Neuronal stem cell (in vitro differentiated cells): ENCODE results near the gene CRYBB3.

ENCODE experiments used
- DNase-seq: peaks from one replicate; pipeline ENCODE4 v3.0.0-alpha.2; 2013; ENCODE audit warnings: low spot score
- H2AFZ ChIP-seq: one replicate; pipeline ENCODE4 v1.6.1; 2013; ENCODE audit warnings: mild to moderate bottlenecking, low read length, inconsistent platforms
- H2AK5ac ChIP-seq: 2 replicates; pipeline ENCODE4 v1.6.1; 2013; ENCODE audit warnings: low read depth, mild to moderate bottlenecking, inconsistent platforms, low read length, moderate library complexity, mixed read lengths
- H2BK120ac ChIP-seq: 2 replicates; pipeline ENCODE4 v1.6.1; 2013; ENCODE audit warnings: low read depth, mild to moderate bottlenecking, inconsistent platforms, low read length, moderate library complexity, mixed read lengths
- H2BK12ac ChIP-seq: one replicate; pipeline ENCODE4 v1.6.1; 2013; ENCODE audit warnings: low read length, inconsistent platforms
- H2BK15ac ChIP-seq: 2 replicates; pipeline ENCODE4 v1.6.1; 2013; ENCODE audit warnings: mild to moderate bottlenecking, low read length, inconsistent platforms, mixed read lengths
- H2BK5ac ChIP-seq: one replicate; pipeline ENCODE4 v1.6.1; 2013; ENCODE audit warnings: inconsistent platforms, mild to moderate bottlenecking, low read length, moderate library complexity
- H3K14ac ChIP-seq: one replicate; pipeline ENCODE4 v1.6.1; 2013; ENCODE audit warnings: low read length, inconsistent platforms
- H3K18ac ChIP-seq: 2 replicates; pipeline ENCODE4 v1.6.1; 2013; ENCODE audit warnings: low read length, inconsistent platforms
- H3K23ac ChIP-seq: 2 replicates; pipeline ENCODE4 v1.6.1; 2013; ENCODE audit warnings: low read depth, mild to moderate bottlenecking, mixed read lengths, low read length, inconsistent platforms; ENCODE audit not compliant: poor library complexity
- H3K27ac ChIP-seq: replicated peaks from 3 replicates; pipeline ENCODE4 v1.5.1; 2013; ENCODE audit warnings: low read length, inconsistent platforms
- H3K27me3 ChIP-seq, 3 experiments: 2 replicates each; pipeline ENCODE4 v1.6.1; 2013; ENCODE audit warnings: low read length in 3 of 3, mild to moderate bottlenecking in 2 of 3, inconsistent platforms in 1 of 3, low read depth in 1 of 3, mixed read lengths in 1 of 3, moderate library complexity in 1 of 3; ENCODE audit not compliant: control insufficient read depth in 3 of 3, insufficient read depth in 3 of 3
- H3K36me3 ChIP-seq, 2 donors: replicated peaks in 1 of 2; 2 replicates each; pipeline ENCODE4 v1.6.1; 2013; ENCODE audit warnings: low read length in 2 of 2; ENCODE audit not compliant: control insufficient read depth in 2 of 2, insufficient read depth in 2 of 2
- H3K4ac ChIP-seq: 2 replicates; pipeline ENCODE4 v1.6.1; 2013; ENCODE audit warnings: inconsistent platforms, mild to moderate bottlenecking, low read length, moderate library complexity
- H3K4me1 ChIP-seq, 2 donors: 1 replicate in 1 of 2; 2 replicates in 1 of 2; pipeline ENCODE4 v1.6.1; 2013; ENCODE audit warnings: low read length in 2 of 2, low read depth in 1 of 2; ENCODE audit not compliant: control insufficient read depth in 2 of 2, insufficient read depth in 1 of 2
- H3K4me2 ChIP-seq: one replicate; pipeline ENCODE4 v1.6.1; 2013; ENCODE audit warnings: mild to moderate bottlenecking, low read length, inconsistent platforms; ENCODE audit not compliant: insufficient read depth, poor library complexity, severe bottlenecking
- H3K4me3 ChIP-seq, 2 donors: 2 replicates each; pipeline ENCODE4 v1.5.1; 2013; ENCODE audit warnings: low read length in 2 of 2, mild to moderate bottlenecking in 2 of 2, inconsistent platforms in 1 of 2, moderate library complexity in 1 of 2
- H3K79me1 ChIP-seq: one replicate; pipeline ENCODE4 v1.6.1; 2013; ENCODE audit warnings: low read depth, mild to moderate bottlenecking, inconsistent platforms, low read length, moderate library complexity
- H3K9ac ChIP-seq: one replicate; pipeline ENCODE4 v1.6.1; 2013; ENCODE audit warnings: mild to moderate bottlenecking, low read depth, low read length, inconsistent platforms; ENCODE audit not compliant: poor library complexity
- H3K9me3 ChIP-seq, 2 donors: replicated peaks in 1 of 2; 2 replicates each; pipeline versions ENCODE3 to v1.6.1; 2013; ENCODE audit warnings: low read length in 2 of 2, mild to moderate bottlenecking in 2 of 2, inconsistent platforms in 1 of 2, low read depth in 1 of 2, mixed read lengths in 1 of 2, moderate library complexity in 1 of 2; ENCODE audit not compliant: control insufficient read depth in 2 of 2, insufficient read depth in 1 of 2
- H4K8ac ChIP-seq: one replicate; pipeline ENCODE4 v1.6.1; 2013; ENCODE audit warnings: low read depth, mild to moderate bottlenecking, inconsistent platforms, low read length, moderate library complexity
- H4K91ac ChIP-seq: one replicate; pipeline ENCODE4 v1.6.1; 2013; ENCODE audit warnings: low read length, low read depth, mild to moderate bottlenecking, inconsistent platforms; ENCODE audit not compliant: poor library complexity
- WGBS, 2 donors: extraction: QIAGEN DNeasy Blood & Tissue Kit; methylation state at CpG; one replicate each; pipeline ENCODE4 v1.1.7; 2013; ENCODE audit warnings: missing lambda C conversion rate in 2 of 2, mixed read lengths in 1 of 2; ENCODE audit not compliant: insufficient read length in 2 of 2, insufficient replicate concordance in 1 of 2; ENCODE audit errors: extremely low coverage in 2 of 2; 5-methylcytosine and 5-hydroxymethylcytosine counted together

The CRYBB3 gene

GRCh38 chr22:25159028-25159427, 40.6 kb upstream of the CRYBB3 start:
- H3K79me1 ChIP-seq, result no peaks in the 10 kb centered on the region
- H3K18ac ChIP-seq, result peak overlapping the region; percentile 30
- H2AFZ ChIP-seq, result no peak overlapping the region
- no peak overlapping the region for H3K4ac ChIP-seq
- H2BK120ac ChIP-seq, result no peak overlapping the region
- WGBS, 2 donors, result no CpG with 5 or more reads among the region's 10 CpGs
- H3K27me3 ChIP-seq, result no peaks in the 10 kb centered on the region
- H3K9me3 ChIP-seq, result no peaks in the 10 kb centered on the region
- no peak overlapping the region for H3K4me2 ChIP-seq
- no peak overlapping the region for H2BK15ac ChIP-seq
- no peak overlapping the region for H3K9ac ChIP-seq
- H4K91ac ChIP-seq, result no peak overlapping the region
- H2BK12ac ChIP-seq, result no peak overlapping the region
- H3K4me1 ChIP-seq, result peaks cover 0 to 6% of the 10 kb centered on the region in 2 donors
- no peaks in the 10 kb centered on the region for H3K36me3 ChIP-seq
- no peak overlapping the region for H3K23ac ChIP-seq
- no peak overlapping the region for H4K8ac ChIP-seq
- H3K27ac ChIP-seq, result no peak overlapping the region
- H3K14ac ChIP-seq, result no peak overlapping the region
- H2BK5ac ChIP-seq, result no peak overlapping the region
- H2AK5ac ChIP-seq, result no peak overlapping the region
- DNase-seq, result no peak
- H3K4me3 ChIP-seq, result no peak overlapping the region

DNA sequence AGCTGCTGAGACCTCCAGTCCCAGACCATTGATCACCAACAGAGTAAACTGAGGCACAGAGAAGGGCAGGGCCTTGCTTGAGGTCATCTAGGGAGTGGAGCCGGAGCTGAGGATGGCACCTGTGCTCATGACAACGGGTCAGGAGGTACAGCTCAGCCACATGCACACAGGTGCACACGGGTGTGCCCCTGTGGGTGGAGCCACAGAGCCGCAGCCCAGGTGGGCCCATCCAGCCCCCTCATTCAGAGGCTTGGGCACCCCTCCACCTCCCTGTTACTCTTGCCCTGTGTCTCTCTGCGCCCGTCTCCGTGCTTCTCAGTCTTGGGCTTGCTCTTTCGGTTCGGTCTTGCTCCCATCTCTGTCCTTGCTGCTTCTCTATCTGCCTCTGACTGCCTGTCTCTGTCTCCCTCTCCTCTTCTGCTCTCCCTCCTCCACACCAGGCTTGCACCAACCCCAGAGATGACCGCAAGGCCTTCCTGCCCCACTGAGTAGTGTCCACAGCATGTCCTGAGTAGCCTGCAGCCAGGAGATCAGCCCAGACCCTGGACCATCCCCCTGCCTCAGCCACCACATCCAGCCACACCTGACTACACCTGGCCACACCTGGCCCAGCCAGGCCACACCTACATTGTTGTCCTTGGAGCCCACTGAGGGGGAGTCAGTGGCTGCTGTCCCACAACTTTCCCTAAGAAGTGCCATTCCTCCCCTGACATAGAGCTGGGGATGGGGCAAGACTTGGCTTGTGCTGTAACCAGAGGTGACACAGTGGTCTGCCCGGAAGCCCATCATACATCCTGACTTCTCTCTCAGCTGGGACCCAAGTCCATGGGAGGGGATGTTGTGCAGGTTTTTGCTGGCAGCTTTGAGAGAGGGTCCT, 39.3 kb upstream of the CRYBB3 start:
- no peak overlapping the region for H3K4me2 ChIP-seq
- H4K8ac ChIP-seq, result no peak overlapping the region
- no peak overlapping the region for H2BK120ac ChIP-seq
- no peak overlapping the region for H2AK5ac ChIP-seq
- no peak overlapping the region for H2BK15ac ChIP-seq
- H3K9me3 ChIP-seq, result no peaks in the 10 kb centered on the region
- no peak overlapping the region for H2BK5ac ChIP-seq
- no peaks in the 10 kb centered on the region for H3K27me3 ChIP-seq
- DNase-seq, result no peak
- no peaks in the 10 kb centered on the region for H3K79me1 ChIP-seq
- H3K9ac ChIP-seq, result peak overlapping the region; percentile 8
- H3K27ac ChIP-seq, result no peak overlapping the region
- no peaks in the 10 kb centered on the region for H3K4me1 ChIP-seq
- no peaks in the 10 kb centered on the region for H3K36me3 ChIP-seq
- H3K4ac ChIP-seq, result no peak overlapping the region
- WGBS, 2 donors, result no CpG with 5 or more reads among the region's 11 CpGs
- H4K91ac ChIP-seq, result no peak overlapping the region
- no peak overlapping the region for H3K14ac ChIP-seq
- H3K4me3 ChIP-seq, result peak overlapping the region in 1 of 2 donors; percentile 13
- H2AFZ ChIP-seq, result no peak overlapping the region
- H2BK12ac ChIP-seq, result no peak overlapping the region
- H3K23ac ChIP-seq, result peak overlapping the region; percentile 22
- no peak overlapping the region for H3K18ac ChIP-seq

GRCh38 chr22:25161017-25161915, 38.4 kb upstream of the CRYBB3 start:
- Histone ChIP-seq H4K91ac (no peak overlapping the region), H3K9me3 (no peaks in the 10 kb centered on the region), H3K23ac (no peak overlapping the region), H3K4me3 (peak overlapping the region in 1 of 2 donors; percentile 30), H2AFZ (no peak overlapping the region), H3K4ac (no peak overlapping the region), H3K9ac (no peak overlapping the region), H2BK15ac (no peak overlapping the region), H4K8ac (no peak overlapping the region), H3K18ac (no peak overlapping the region), H2BK5ac (no peak overlapping the region), H3K14ac (no peak overlapping the region), H3K27me3 (no peaks in the 10 kb centered on the region), H3K79me1 (no peaks in the 10 kb centered on the region), H3K4me2 (no peak overlapping the region), H3K27ac (no peak overlapping the region), H3K36me3 (no peaks in the 10 kb centered on the region), H2BK120ac (no peak overlapping the region), H2AK5ac (no peak overlapping the region), H2BK12ac (no peak overlapping the region), H3K4me1 (no peaks in the 10 kb centered on the region)
- no CpG with 5 or more reads among the region's 14 CpGs for WGBS, 2 donors
- no peak for DNase-seq
